Naive thymus-derived CD4-positive, alpha-beta T cell (primary cell): ENCODE results near the gene C2orf49. TPM values are rescaled to one million over a fixed set of nuclear protein-coding genes. Genes with fewer than 3 reads are reported as not detected.

Experiments
- ATAC-seq: fragments of 150-1000 bp; cut with Tn5 transposase; 2 replicates; pipeline ENCODE4 v1.10.0; 2021; ENCODE audit warnings: mild to moderate bottlenecking, moderate library complexity
- CTCF ChIA-PET: fragments of 350-600 bp; sonication (Branson Sonifier 250); formaldehyde crosslinking; loops from one replicate; lab custom pipeline; 2021; ENCODE audit warnings: antibody characterized with exemption; lab: Charles Lee
- POLR2A ChIA-PET: fragments of 350-600 bp; sonication (Branson Sonifier 250); formaldehyde crosslinking; loops from one replicate; lab custom pipeline; 2021; ENCODE audit warnings: antibody characterized with exemption, inconsistent platforms; lab: Charles Lee
- DNase-seq, 9 donors: peaks; one replicate each; pipeline versions ENCODE4 v3.0.0 to v3.0.0-alpha.2; 2020 to 2022; ENCODE audit warnings: mixed read lengths in 1 of 9
- H3K27ac ChIP-seq: one replicate; pipeline ENCODE4 v1.7.0; 2013; ENCODE audit warnings: mild to moderate bottlenecking, low read depth, low read length, moderate library complexity
- H3K27me3 ChIP-seq, 2 donors: one replicate each; pipeline ENCODE4 v1.7.0; 2013; ENCODE audit warnings: low read length in 2 of 2, mild to moderate bottlenecking in 2 of 2, moderate library complexity in 2 of 2; ENCODE audit not compliant: control insufficient read depth in 2 of 2, insufficient read depth in 2 of 2
- H3K36me3 ChIP-seq, 3 experiments: 1 replicate in 2 of 3; 2 replicates in 1 of 3; pipeline ENCODE4 v1.7.0; 2013; ENCODE audit warnings: low read length in 3 of 3, mild to moderate bottlenecking in 3 of 3, moderate library complexity in 1 of 3; ENCODE audit not compliant: insufficient read depth in 3 of 3, control insufficient read depth in 2 of 3
- H3K4me1 ChIP-seq, 2 donors: one replicate each; pipeline ENCODE4 v1.7.0; 2013; ENCODE audit warnings: low read length in 2 of 2, mild to moderate bottlenecking in 2 of 2, moderate library complexity in 1 of 2; ENCODE audit not compliant: control insufficient read depth in 2 of 2, insufficient read depth in 2 of 2
- H3K4me3 ChIP-seq: 2 replicates; pipeline ENCODE4 v1.7.0; 2013; ENCODE audit warnings: mild to moderate bottlenecking, low read length
- H3K9me3 ChIP-seq, 3 experiments: 1 replicate in 2 of 3; 2 replicates in 1 of 3; pipeline ENCODE4 v1.7.0; 2013; ENCODE audit warnings: low read length in 3 of 3; ENCODE audit not compliant: control insufficient read depth in 2 of 3
- H3K27ac Mint-ChIP-seq, 9 donors: one replicate each; pipeline ENCODE4 v1.8.0; 2020 to 2022; ENCODE audit warnings: mixed read lengths in 9 of 9, mild to moderate bottlenecking in 8 of 9, moderate library complexity in 5 of 9, inconsistent platforms in 2 of 9
- H3K27me3 Mint-ChIP-seq, 5 donors: one replicate each; pipeline ENCODE4 v1.8.0; 2021 to 2022; ENCODE audit warnings: mixed read lengths in 5 of 5, mild to moderate bottlenecking in 1 of 5
- H3K36me3 Mint-ChIP-seq, 5 donors: one replicate each; pipeline ENCODE4 v1.8.0; 2020 to 2022; ENCODE audit warnings: mixed read lengths in 5 of 5, mild to moderate bottlenecking in 3 of 5, inconsistent platforms in 1 of 5
- H3K4me1 Mint-ChIP-seq, 7 donors: one replicate each; pipeline ENCODE4 v1.8.0; 2020 to 2022; ENCODE audit warnings: mixed read lengths in 7 of 7, mild to moderate bottlenecking in 3 of 7, inconsistent platforms in 1 of 7
- H3K4me3 Mint-ChIP-seq, 10 donors: one replicate each; pipeline ENCODE4 v1.8.0; 2020 to 2022; ENCODE audit warnings: mild to moderate bottlenecking in 10 of 10, mixed read lengths in 10 of 10, moderate library complexity in 6 of 10, inconsistent platforms in 2 of 10
- H3K9me3 Mint-ChIP-seq, 11 donors: one replicate each; pipeline ENCODE4 v1.8.0; 2020 to 2022; ENCODE audit warnings: mixed read lengths in 11 of 11, mild to moderate bottlenecking in 4 of 11, inconsistent platforms in 1 of 11, moderate library complexity in 1 of 11
- intact Hi-C, 2 donors: fragments of 100-400 bp; cut with micrococcal nuclease; formaldehyde crosslinking; loops; one replicate each; pipeline ENCODE4 v1.15.1; 2023
- polyA plus RNA-seq, 2 donors: library from polyadenylated mRNA; unstranded; fragments of 300-500 nt; fragmentation: Illumina TruSeq; gene quantifications; one replicate each; pipeline ENCODE4 v1.2.3, GENCODE V29; 2021
- total RNA-seq, 6 experiments: library from RNA in 5 of 6; stranded (reverse) in 5 of 6; gene quantifications; 1 replicate in 5 of 6; 2 replicates in 1 of 6; pipeline ENCODE4 v1.2.3 and lab custom pipeline; 2021 to 2026

C2orf49 gene
- total and polyA plus RNA-seq, 7 experiments from 2014 or later: 9.7 to 30.8 (median 19.9) TPM

GRCh38 chr2:105398336-105399206 is 61.2 kb downstream of the C2orf49 start, which contains the start of gene FHL2:
Gene FHL2 (minus strand): TSS chr2:105399051. CDS start chr2:105386516, 12,535 bp downstream.
- DNase-seq: peak; percentile 52 to 76 (median 69)
- intact Hi-C loops: no loop called here
- H3K27me3 ChIP-seq: no peaks in the 10 kb centered on the region
- no peaks in the 10 kb centered on the region for H3K9me3 ChIP-seq
- peaks cover 0 to 3% (median 0%) of the 10 kb centered on the region in 3 experiments for H3K36me3 ChIP-seq
- CTCF ChIA-PET: interaction anchor here (0.6 kb wide), 1 partner anchor 108 kb away, joined by 3 read pairs; no protein-coding TSS in a partner anchor
- Mint-ChIP-seq H3K4me3 (peak within 1 kb of the TSS; percentile 77 to 94 (median 90)), H3K9me3 (no peaks in the 10 kb centered on the region), H3K27ac (peak within 1 kb of the TSS in 8 of 9 donors; percentile 22 to 77 (median 63)), H3K36me3 (peaks cover 0 to 2% (median 0%) of the 10 kb centered on the region in 5 donors), H3K4me1 (peaks cover 0 to 20% (median 5%) of the 10 kb centered on the region in 7 donors), H3K27me3 (peaks cover 7 to 46% (median 14%) of the 10 kb centered on the region in 5 donors)
- POLR2A ChIA-PET: interaction anchor here (1.2 to 1.5 kb wide), 2 partner anchors 61 kb away, joined by 3 to 4 read pairs; partner anchors contain the start of gene C2orf49
- H3K4me3 ChIP-seq: peak within 1 kb of the TSS; percentile 70
- peak; percentile 98 for ATAC-seq
- peak within 1 kb of the TSS; percentile 67 for H3K27ac ChIP-seq
- H3K4me1 ChIP-seq: peaks cover 0 to 5% of the 10 kb centered on the region in 2 donors

Other genes starting within 250 kb of the C2orf49 start
- not detected for gene GPR45, start 95.8 kb upstream of the C2orf49 start, total RNA-seq
- under 1 TPM in 1 of 2 donors, not detected in 1; 0.26 TPM for gene GPR45, start 95.8 kb upstream of the C2orf49 start, polyA plus RNA-seq
- 10 to 100 TPM; 19.1 to 22.5 (median 21.6) TPM for gene TGFBRAP1, start 7.8 kb upstream of the C2orf49 start, total RNA-seq
- 10 to 100 TPM; 18.0 to 28.3 TPM for gene TGFBRAP1, start 7.8 kb upstream of the C2orf49 start, polyA plus RNA-seq
- 1 to 10 TPM in 1 of 5 experiments, under 1 TPM in 3, not detected in 1; 0.19 to 3.6 (median 0.63) TPM for gene FHL2, start 61.5 kb downstream of the C2orf49 start, total RNA-seq
- 1 to 10 TPM in 1 of 2 donors, under 1 TPM in 1; 0.40 to 1.6 TPM for gene FHL2, start 61.5 kb downstream of the C2orf49 start, polyA plus RNA-seq